GM21390 (cell line): ENCODE results near the gene NAV3.
"Not testable (repeated sequence)": the region's sequence is repeated elsewhere in the genome, so short reads cannot be mapped to it uniquely, and the experiment has no call there.

Experiments used
- ATAC-seq: cut with Tn5 transposase; IDR thresholded peaks from one replicate; pipeline ENCODE4 v1.9.1; 2021; ENCODE audit not compliant: unreplicated experiment

Gene NAV3

GRCh38 chr12:78239544-78239943 lies 408.9 kb downstream of the NAV3 start:
- no peak for ATAC-seq

GRCh38 chr12:78240827-78241226 lies 410.1 kb downstream of the NAV3 start:
- ATAC-seq, result no peak

DNA sequence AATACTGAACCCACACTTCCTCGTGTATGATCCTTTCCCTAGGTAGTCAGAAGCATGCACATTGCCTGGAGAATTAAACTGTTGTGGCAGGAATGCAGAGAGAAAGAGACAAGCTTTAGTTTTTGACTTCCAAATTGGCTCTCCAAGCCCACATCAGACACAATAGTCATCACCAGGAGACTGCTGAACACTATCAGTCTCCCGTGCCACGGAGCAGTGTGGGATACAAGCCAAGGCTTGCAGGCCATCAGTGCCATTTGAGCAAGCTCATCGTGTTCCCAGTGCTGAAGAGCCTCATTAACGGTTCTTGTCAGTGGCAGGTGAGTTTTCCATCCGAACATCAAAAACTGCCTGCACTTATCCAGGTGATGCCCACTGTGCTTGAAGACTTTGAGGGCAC lies 410.8 kb downstream of the NAV3 start:
- ATAC-seq, result no peak

GRCh38 chr12:78244916-78245507 lies 414.3 kb downstream of the NAV3 start:
- no peak for ATAC-seq

DNA sequence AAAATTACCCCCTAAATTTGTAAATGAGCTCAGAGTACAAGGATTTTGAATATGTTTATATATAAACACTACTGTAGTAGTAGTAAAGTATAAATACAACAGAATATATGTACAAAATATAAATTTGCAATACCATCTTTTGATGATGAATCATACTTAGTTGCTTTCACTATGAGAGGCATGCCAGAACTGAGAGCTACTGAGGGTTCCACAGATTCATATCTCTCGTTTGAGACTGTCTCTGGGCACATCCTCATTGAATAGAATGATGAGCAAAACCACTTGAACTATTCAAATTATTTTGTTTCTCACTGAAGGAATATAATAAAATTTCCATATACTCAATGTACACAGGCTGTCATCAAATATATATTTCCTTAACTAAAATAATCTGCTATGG lies 417.6 kb downstream of the NAV3 start:
- no peak for ATAC-seq

- no peak for ATAC-seq
Measured at GRCh38 chr12:78249578-78249977, 418.9 kb downstream of the NAV3 start.

- not testable (repeated sequence) for ATAC-seq
Measured at GRCh38 chr12:78257662-78258061, 427.0 kb downstream of the NAV3 start.

- ATAC-seq, result no peak
Measured at GRCh38 chr12:78260976-78261375, 430.3 kb downstream of the NAV3 start.

DNA sequence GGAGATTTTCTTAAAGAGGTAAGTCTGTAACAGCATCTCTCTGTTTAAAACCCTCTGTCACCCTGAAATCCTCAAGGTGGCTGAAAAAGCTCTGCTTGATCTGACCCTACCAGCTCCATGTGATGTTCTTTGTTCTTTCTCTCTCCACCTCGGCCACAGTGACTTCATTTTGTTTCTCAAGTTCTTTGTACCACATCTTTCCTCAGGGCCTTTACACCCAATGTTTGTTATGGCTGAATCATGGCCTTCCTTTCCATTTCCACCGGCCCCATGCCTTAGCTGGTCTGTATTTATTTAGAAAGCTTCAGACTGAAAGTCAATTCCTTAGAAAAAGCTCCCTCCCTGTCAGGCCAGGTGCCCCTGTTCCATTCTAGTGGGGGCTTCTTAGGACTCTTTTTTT lies 431.2 kb downstream of the NAV3 start:
- ATAC-seq, result no peak
